ENCODE data around the gene AFF3.

The AFF3 gene

GRCh38 chr2:100012561-100012960 is 129.8 kb downstream of the AFF3 start:
- DNase-seq (ENCODE audit: low read depth, low spot score): no peak

DNA sequence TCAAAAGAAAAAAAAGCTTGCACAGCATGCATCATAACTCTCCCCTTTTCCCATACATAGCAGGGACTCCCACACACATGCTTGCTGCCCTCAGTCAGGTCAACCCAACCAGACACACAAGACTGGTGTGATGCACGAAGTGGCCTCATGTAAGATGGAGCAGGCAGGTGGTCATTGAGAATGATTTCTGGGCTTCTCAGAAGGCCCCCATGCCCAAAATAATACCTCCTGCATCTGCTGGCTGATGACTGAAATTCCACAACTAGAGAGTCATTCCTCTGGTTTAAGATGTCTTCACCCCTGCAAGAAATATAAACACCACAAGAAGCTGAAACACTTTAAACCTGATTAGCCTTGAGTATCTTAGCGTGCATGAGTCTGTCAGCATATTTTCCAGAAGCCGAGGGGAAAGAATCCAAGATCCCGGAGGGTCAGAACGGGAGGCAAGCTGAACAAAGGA is 131.1 kb downstream of the AFF3 start:
- DNase-seq (ENCODE audit: low read depth, low spot score): no peak

- DNase-seq (ENCODE audit: low read depth, low spot score): no peak
These were observed 131.8 kb downstream of the AFF3 start for GRCh38 chr2:100010606-100011005.

- no peak for DNase-seq (ENCODE audit: low read depth, low spot score)
These were observed 132.6 kb downstream of the AFF3 start for GRCh38 chr2:100009743-100010142.

- DNase-seq (ENCODE audit: low read depth, low spot score): no peak
These were observed 133.4 kb downstream of the AFF3 start for GRCh38 chr2:100008956-100009355.

GRCh38 chr2:100006516-100006915 is 135.9 kb downstream of the AFF3 start:
- DNase-seq (ENCODE audit: low read depth, low spot score): no peak

DNA sequence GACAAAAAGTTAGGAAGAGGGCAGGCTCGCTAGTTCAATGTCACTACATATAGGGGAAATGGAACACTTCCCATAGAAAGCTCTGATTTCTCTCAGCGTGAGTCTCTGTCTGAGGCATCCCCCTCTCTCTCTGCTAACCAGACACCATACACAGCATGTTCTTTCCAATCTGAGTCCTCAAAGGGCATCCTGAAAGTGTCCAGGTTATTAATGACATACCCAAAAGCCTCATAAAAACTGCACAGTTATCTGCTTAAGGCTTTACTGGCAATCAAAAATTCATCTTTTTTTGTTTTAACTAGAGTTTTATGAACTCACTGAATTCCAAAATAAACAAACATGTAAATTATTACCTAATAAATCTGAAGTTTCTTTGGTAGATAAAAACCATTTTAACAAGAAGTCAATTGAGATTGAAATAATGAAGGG is 137.4 kb downstream of the AFF3 start:
- no peak for DNase-seq (ENCODE audit: low read depth, low spot score)

- DNase-seq (ENCODE audit: low read depth, low spot score): no peak
These were observed 138.0 kb downstream of the AFF3 start for GRCh38 chr2:100004348-100004884.

DNA sequence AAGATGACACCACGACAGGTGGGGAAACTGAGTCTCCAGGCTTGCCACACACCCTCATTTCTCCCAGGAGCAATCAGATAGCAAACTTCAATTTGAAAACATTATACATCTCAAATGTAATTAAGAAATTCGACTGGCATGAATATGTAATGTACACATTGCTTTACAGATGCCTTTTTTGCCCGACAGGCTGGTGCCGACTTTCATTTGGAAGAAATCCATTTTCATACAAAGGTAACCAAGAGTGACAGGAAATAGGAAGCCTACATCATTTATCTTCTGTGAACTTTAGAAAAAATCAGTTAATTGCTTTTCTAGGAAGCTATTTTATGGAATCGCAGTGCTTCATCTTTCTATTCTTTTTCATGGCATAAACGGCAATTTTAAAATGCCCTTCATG is 140.3 kb downstream of the AFF3 start:
- DNase-seq (ENCODE audit: low read depth, low spot score): no peak

DNA sequence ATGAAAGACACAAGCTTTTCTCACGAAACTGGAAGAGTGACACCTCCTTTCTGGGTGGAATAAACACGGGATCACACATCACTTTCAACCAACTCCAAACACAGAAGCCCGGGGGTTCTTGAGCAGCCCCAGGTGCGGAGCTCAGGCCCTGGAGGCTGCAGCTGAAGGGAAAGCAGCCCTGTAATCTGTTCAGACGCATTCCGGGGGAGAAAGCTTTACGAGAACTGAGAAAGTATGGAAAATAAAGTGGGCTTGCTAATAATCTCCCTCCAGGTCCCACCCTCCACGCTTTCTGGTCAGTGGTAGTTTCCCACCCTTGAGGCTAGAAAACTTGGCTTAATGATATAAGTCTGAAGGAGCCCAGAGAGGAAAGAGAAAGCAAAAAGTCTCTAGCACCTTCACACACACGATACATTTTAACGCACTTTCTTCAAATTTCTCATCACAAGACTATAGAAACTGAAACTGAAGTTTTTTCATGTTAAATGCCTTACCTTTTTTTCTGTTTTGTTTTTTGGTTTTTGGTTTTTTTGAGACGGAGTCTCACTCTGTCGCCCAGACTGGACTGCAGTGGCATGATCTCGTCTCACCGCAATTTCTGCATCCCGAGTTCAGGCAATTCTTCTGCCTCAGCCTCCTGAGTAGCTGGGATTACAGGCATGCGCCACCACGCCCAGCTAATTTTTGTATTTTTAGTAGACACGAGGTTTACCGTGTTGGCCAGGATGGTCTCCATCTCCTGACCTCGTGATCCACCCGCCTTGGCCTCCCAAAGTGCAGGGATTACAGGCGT is 141.3 kb downstream of the AFF3 start:
- no peak for DNase-seq (ENCODE audit: low read depth, low spot score)

GRCh38 chr2:99998651-99999320 is 143.6 kb downstream of the AFF3 start:
- DNase-seq (ENCODE audit: low read depth, low spot score): no peak

- DNase-seq (ENCODE audit: low read depth, low spot score): no peak
These were observed 152.5 kb downstream of the AFF3 start for GRCh38 chr2:99989905-99990304.

- no peak for DNase-seq (ENCODE audit: low read depth, low spot score)
These were observed 153.8 kb downstream of the AFF3 start for GRCh38 chr2:99988599-99988998.

DNA sequence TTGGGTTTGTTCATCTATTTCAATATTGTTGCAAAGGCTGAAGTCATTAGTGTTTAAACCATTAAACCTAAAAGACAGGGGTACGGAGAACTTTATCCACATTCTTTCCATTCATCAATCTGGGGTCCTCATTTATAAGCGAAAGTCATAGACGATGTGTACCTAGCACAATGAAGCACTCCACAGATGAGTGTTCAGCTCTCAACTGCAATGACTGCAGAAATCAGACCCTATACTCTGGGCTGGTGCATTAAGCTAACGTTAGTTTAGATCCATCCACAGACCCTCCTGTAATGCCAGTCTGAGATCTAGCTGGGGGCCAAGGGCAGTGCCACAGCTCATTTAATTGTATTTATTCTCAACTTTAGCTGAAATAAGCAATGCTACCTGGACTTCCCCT is 155.2 kb downstream of the AFF3 start:
- DNase-seq (ENCODE audit: low read depth, low spot score): no peak

- no peak for DNase-seq (ENCODE audit: low read depth, low spot score)
These were observed 157.4 kb downstream of the AFF3 start for GRCh38 chr2:99984799-99985515.

DNA sequence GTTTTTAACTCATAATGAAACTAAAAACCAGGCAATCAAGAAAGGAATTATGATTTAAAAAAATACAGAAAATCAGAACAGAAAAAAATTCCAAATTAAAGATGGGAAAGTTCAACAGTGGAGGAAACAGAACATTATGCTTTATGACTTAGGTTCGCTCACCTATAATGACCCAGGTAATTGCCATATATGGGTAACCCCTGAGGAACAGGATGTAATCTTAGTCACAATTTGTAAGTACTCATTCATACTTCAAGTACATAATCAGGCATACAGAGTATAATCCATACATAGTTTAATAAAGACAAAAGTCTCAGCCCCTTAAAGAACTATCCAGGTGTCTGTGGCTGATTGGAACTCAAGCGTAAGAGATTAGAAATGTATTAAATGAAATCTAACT is 159.6 kb downstream of the AFF3 start:
- no peak for DNase-seq (ENCODE audit: low read depth, low spot score)

DNA sequence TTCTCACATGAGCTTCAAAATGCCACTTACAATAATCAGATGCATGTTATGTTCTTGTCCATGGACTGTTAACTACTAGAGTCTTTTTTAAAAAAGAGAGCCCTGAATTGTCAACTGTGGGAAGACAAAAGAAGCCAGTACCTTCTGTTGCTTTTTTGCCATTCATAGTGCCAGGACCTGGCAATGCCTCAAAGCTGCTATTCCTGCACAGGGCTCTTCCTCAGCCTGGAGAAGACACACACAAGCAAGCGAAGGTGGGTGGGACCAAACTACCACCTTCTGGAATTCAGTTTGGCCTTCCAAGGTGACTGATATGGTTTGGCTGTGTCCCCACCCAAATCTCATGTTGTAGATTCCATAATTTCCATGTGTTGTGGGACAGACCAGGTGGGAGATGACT is 160.6 kb downstream of the AFF3 start:
- DNase-seq (ENCODE audit: low read depth, low spot score): no peak

GRCh38 chr2:99980176-99980575 is 162.2 kb downstream of the AFF3 start:
- DNase-seq (ENCODE audit: low read depth, low spot score): no peak

- DNase-seq (ENCODE audit: low read depth, low spot score): no peak
These were observed 164.4 kb downstream of the AFF3 start for GRCh38 chr2:99977966-99978365.

DNA sequence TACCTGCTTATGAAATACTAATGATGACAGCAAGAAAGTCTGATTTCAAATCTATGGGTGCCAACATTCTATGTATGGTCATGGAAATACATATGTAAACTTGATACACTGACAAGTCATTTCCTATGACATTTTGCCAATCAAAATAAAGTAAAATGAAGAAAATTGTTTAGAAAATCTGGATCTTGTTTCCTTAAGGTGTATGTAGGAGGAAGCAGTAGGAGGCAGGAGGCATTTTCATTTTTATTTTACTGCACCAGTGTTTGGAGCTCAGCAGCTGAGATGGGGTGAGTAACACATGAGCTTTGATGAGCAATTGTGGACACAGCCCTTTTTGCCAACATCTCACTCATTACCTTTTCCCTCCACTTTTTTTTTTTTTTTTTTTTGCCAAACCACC is 167.0 kb downstream of the AFF3 start:
- DNase-seq (ENCODE audit: low read depth, low spot score): no peak

DNA sequence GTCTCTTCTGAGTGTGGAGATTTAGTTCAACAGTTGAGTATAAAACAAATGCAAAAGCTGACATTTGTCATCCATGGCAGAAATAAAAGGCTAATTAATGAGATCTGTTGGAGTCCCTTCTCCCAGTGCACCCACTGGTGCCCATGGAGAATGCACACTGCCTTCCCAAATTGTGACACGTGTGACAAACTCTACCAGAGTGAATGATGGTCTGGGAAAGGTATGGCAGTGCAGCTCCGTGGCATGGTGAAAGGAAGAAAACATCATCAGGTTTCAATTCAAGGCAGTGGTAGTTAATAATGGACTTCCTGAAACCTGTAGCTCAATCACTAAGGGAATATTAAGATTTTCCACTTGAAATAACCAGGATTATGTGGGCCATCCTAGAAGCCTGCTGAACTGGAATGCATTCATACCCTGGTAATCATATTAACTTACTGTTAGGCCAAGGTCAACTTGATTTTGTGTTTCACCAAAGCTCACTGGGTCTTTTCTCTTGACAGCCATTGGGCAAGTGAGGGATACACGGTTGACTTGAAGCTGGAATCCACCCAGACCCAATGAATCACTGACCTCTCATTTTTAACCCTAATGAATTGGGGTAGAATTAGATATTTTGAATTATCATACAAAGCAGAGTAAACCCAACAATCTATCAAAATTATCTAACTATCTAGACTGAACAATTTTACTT is 167.6 kb downstream of the AFF3 start:
- DNase-seq (ENCODE audit: low read depth, low spot score): no peak

GRCh38 chr2:99974275-99974674 is 168.1 kb downstream of the AFF3 start:
- DNase-seq (ENCODE audit: low read depth, low spot score): no peak
